HCT116 (cell line): ENCODE measurements around the gene TFPT. TPM values are rescaled to one million over a fixed set of nuclear protein-coding genes. Genes with fewer than 3 reads are reported as not detected.

Experiments
- ATAC-seq: fragments of 200-7000 bp; cut with Tn5 transposase; 2 replicates; pipeline ENCODE4 v1.9.1; 2020; ENCODE audit warnings: mild to moderate bottlenecking, moderate library complexity
- BruUV-seq: library from RNA; stranded (reverse); fragments of 400-500 nt; replicated peaks from 2 replicates; lab custom pipeline; 2021; lab: Mats Ljungman, UMichigan
- CTCF ChIA-PET: fragments of 300-600 bp; sonication (Branson Sonifier 250); formaldehyde crosslinking; loops from one replicate; lab custom pipeline; 2021; ENCODE audit warnings: antibody characterized with exemption; lab: Charles Lee
- POLR2A ChIA-PET: fragments of 300-600, 350-600 bp; sonication (Branson Sonifier 250); formaldehyde crosslinking; loops from one replicate; lab custom pipeline; 2021; ENCODE audit warnings: antibody characterized with exemption; lab: Charles Lee
- RAD21 ChIA-PET, 2 experiments: fragments of 300-600 bp; sonication (Branson Sonifier 250); formaldehyde crosslinking; loops; one replicate each; lab custom pipeline; 2023; ENCODE audit warnings: low total read pairs in 2 of 2; ENCODE audit not compliant: uncharacterized antibody in 2 of 2, unreplicated experiment in 2 of 2, low non-redundant PET in 1 of 2; lab: Charles Lee
- DNase-seq: peaks from one replicate; pipeline ENCODE4 v3.0.0-alpha.2; 2010; ENCODE audit warnings: low read depth, low spot score
- H2AFZ ChIP-seq: fragments of 200-600 bp; shearing (Covaris generic), sonication (generic); 2 replicates; pipeline ENCODE4 v1.6.1; 2017; ENCODE audit warnings: low read depth, mixed run types, mixed read lengths, antibody characterized with exemption, low read length; ENCODE audit not compliant: poor library complexity, severe bottlenecking
- H3K27ac ChIP-seq: 2 replicates; pipeline ENCODE4 v1.5.1; 2012; ENCODE audit warnings: low read depth, low read length
- H3K27me3 ChIP-seq: fragments of 200-600 bp; sonication (generic); 2 replicates; pipeline ENCODE4 v1.6.1; 2016; ENCODE audit warnings: mixed run types, low read length, mixed read lengths; ENCODE audit not compliant: insufficient read depth
- H3K36me3 ChIP-seq, 2 experiments: fragments of 200-500 bp in 1 of 2; fragments of 200-600 bp in 1 of 2; sonication (Bioruptor generic) in 1 of 2; sonication (generic) in 1 of 2; 2 replicates each; pipeline versions ENCODE4 v1.5.1 to v1.6.1; 2014 to 2016; ENCODE audit warnings: low read length in 2 of 2, inconsistent platforms in 1 of 2, mixed read lengths in 1 of 2, mixed run types in 1 of 2; ENCODE audit not compliant: insufficient read depth in 2 of 2, control insufficient read depth in 1 of 2
- H3K4me1 ChIP-seq, 2 experiments: fragments of 200-600 bp in 1 of 2; sonication (generic) in 1 of 2; 2 replicates each; pipeline versions ENCODE4 v1.5.1 to v1.6.1; 2012 to 2017; ENCODE audit warnings: low read length in 2 of 2, inconsistent platforms in 1 of 2, mild to moderate bottlenecking in 1 of 2, mixed read lengths in 1 of 2, mixed run types in 1 of 2, moderate library complexity in 1 of 2; ENCODE audit not compliant: insufficient read depth in 2 of 2, control insufficient read depth in 1 of 2
- H3K4me2 ChIP-seq: fragments of 200-600 bp; sonication (generic); 2 replicates; pipeline ENCODE4 v1.6.1; 2017; ENCODE audit warnings: mixed run types, low read length, mixed read lengths
- H3K4me3 ChIP-seq, 2 experiments: fragments of 200-600 bp in 1 of 2; sonication (generic) in 1 of 2; replicated peaks in 1 of 2; 2 replicates each; pipeline ENCODE4 v1.5.1; 2011 to 2016; ENCODE audit warnings: low read length in 2 of 2, control low read depth in 1 of 2, low read depth in 1 of 2, mild to moderate bottlenecking in 1 of 2, mixed read lengths in 1 of 2, mixed run types in 1 of 2
- H3K79me2 ChIP-seq: fragments of 200-600 bp; sonication (generic); 2 replicates; pipeline ENCODE4 v1.6.1; 2017; ENCODE audit warnings: mild to moderate bottlenecking, mixed run types, low read length, moderate library complexity, mixed read lengths; ENCODE audit not compliant: insufficient read depth
- H3K9ac ChIP-seq: fragments of 200-600 bp; sonication (generic); 2 replicates; pipeline ENCODE4 v1.6.1; 2016; ENCODE audit warnings: low read length, mixed read lengths
- H3K9me2 ChIP-seq: fragments of 200-600 bp; sonication (generic), shearing (Covaris generic); 2 replicates; pipeline ENCODE4 v1.6.1; 2017; ENCODE audit warnings: mixed run types, mild to moderate bottlenecking, moderate library complexity; ENCODE audit not compliant: insufficient read depth
- H3K9me3 ChIP-seq, 2 experiments: fragments of 200-500 bp in 1 of 2; fragments of 200-600 bp in 1 of 2; sonication (Bioruptor generic) in 1 of 2; sonication (generic) in 1 of 2; 2 replicates each; pipeline ENCODE4 v1.6.1; 2014 to 2017; ENCODE audit warnings: low read length in 2 of 2, mixed read lengths in 2 of 2, inconsistent platforms in 1 of 2, low read depth in 1 of 2, mild to moderate bottlenecking in 1 of 2, mixed run types in 1 of 2, moderate library complexity in 1 of 2; ENCODE audit not compliant: control insufficient read depth in 1 of 2, insufficient read depth in 1 of 2
- H4K20me1 ChIP-seq: fragments of 200-600 bp; sonication (generic), shearing (Covaris generic); 2 replicates; pipeline ENCODE4 v1.6.1; 2017; ENCODE audit warnings: mixed run types, mild to moderate bottlenecking, moderate library complexity; ENCODE audit not compliant: insufficient read depth
- ATF3 ChIP-seq: IDR thresholded peaks from 2 replicates; pipeline ENCODE4 v1.6.1; 2012
- CBX3 ChIP-seq: IDR thresholded peaks from 2 replicates; pipeline ENCODE4 v1.6.1; 2012; ENCODE audit warnings: low read depth
- EGR1 ChIP-seq: IDR thresholded peaks from 2 replicates; pipeline ENCODE4 v1.6.1; 2012; ENCODE audit warnings: low read depth
- ELF1 ChIP-seq: IDR thresholded peaks from 2 replicates; pipeline ENCODE4 v1.6.1; 2012; ENCODE audit warnings: low read depth, borderline replicate concordance
- EZH2 ChIP-seq: fragments of 200-600 bp; sonication (generic); IDR thresholded peaks from 2 replicates; pipeline ENCODE4 v1.6.1; 2017; ENCODE audit warnings: antibody characterized with exemption, mixed run types
- EZH2phosphoT487 ChIP-seq: fragments of 200-600 bp; IDR thresholded peaks from 2 replicates; pipeline ENCODE4 v1.6.1; 2018; ENCODE audit warnings: antibody characterized with exemption, borderline replicate concordance
- FOSL1 ChIP-seq: IDR thresholded peaks from 2 replicates; pipeline ENCODE4 v1.6.1; 2012; ENCODE audit warnings: low read depth
- JUND ChIP-seq: IDR thresholded peaks from 2 replicates; pipeline ENCODE4 v1.6.1; 2012
- POLR2A ChIP-seq: IDR thresholded peaks from 2 replicates; pipeline ENCODE4 v1.7.0; 2011; ENCODE audit warnings: borderline replicate concordance; ENCODE audit not compliant: insufficient read depth, insufficient read length; ENCODE audit errors: extremely low read depth
- POLR2AphosphoS5 ChIP-seq: IDR thresholded peaks from 2 replicates; pipeline ENCODE4 v1.6.1; 2011; ENCODE audit warnings: mild to moderate bottlenecking, low read depth, low read length, moderate library complexity
- RAD21 ChIP-seq: IDR thresholded peaks from 2 replicates; pipeline ENCODE4 v1.6.1; 2012; ENCODE audit warnings: low read depth, mild to moderate bottlenecking
- REST ChIP-seq: IDR thresholded peaks from 2 replicates; pipeline ENCODE4 v1.6.1; 2012; ENCODE audit warnings: low read depth
- SIN3A ChIP-seq: IDR thresholded peaks from 2 replicates; pipeline ENCODE4 v1.6.1; 2012; ENCODE audit warnings: low read depth
- SP1 ChIP-seq: IDR thresholded peaks from 2 replicates; pipeline ENCODE4 v1.6.1; 2012; ENCODE audit warnings: low read depth
- TCF7L2 ChIP-seq: IDR thresholded peaks from 2 replicates; pipeline ENCODE4 v1.7.0; 2011; ENCODE audit warnings: borderline replicate concordance, inconsistent platforms; ENCODE audit not compliant: insufficient read depth, insufficient read length; ENCODE audit errors: extremely low read depth
- YY1 ChIP-seq: IDR thresholded peaks from 2 replicates; pipeline ENCODE4 v1.6.1; 2011; ENCODE audit warnings: low read length, low read depth, moderate library complexity, mild to moderate bottlenecking; ENCODE audit not compliant: insufficient replicate concordance; ENCODE audit errors: extremely low read depth
- ZFX ChIP-seq: fragments of 450-650 bp; IDR thresholded peaks from 2 replicates; pipeline ENCODE4 v1.6.1; 2017
- intact Hi-C: fragments of 100-400 bp; cut with micrococcal nuclease; formaldehyde crosslinking; loops from 2 replicates; pipeline ENCODE4 v1.10.0; 2022
- total RNA-seq: library from RNA; stranded (reverse); gene quantifications from one replicate; pipeline ENCODE4 v1.2.1, GENCODE V29; 2021; ENCODE audit not compliant: unreplicated experiment
- TF ChIP-seq, protein P1 (sequence below), 3 experiments: fragments of 200-600 bp in 1 of 3; sonication (generic) in 1 of 3; IDR thresholded peaks in 2 of 3; conservative IDR thresholded peaks in 1 of 3; 2 replicates each; pipeline ENCODE4 v1.5.1; 2012 to 2017; ENCODE audit warnings: low read depth in 2 of 3, low read length in 2 of 3, antibody characterized with exemption in 1 of 3, borderline replicate concordance in 1 of 3, control low read depth in 1 of 3, mild to moderate bottlenecking in 1 of 3, mixed read lengths in 1 of 3, mixed run types in 1 of 3, moderate library complexity in 1 of 3; ENCODE audit not compliant: insufficient read depth in 1 of 3
- TF ChIP-seq, protein P2 (sequence below): IDR thresholded peaks from 2 replicates; pipeline ENCODE4 v1.6.1; 2011; ENCODE audit warnings: mild to moderate bottlenecking, low read length, moderate library complexity; ENCODE audit not compliant: insufficient replicate concordance; ENCODE audit errors: extremely low read depth
- TF ChIP-seq, protein P3 (sequence below): IDR thresholded peaks from 2 replicates; pipeline ENCODE4 v1.6.1; 2012

TFPT gene
- total RNA-seq, 1 experiment from 2014 or later = 7.1 TPM

DNA sequence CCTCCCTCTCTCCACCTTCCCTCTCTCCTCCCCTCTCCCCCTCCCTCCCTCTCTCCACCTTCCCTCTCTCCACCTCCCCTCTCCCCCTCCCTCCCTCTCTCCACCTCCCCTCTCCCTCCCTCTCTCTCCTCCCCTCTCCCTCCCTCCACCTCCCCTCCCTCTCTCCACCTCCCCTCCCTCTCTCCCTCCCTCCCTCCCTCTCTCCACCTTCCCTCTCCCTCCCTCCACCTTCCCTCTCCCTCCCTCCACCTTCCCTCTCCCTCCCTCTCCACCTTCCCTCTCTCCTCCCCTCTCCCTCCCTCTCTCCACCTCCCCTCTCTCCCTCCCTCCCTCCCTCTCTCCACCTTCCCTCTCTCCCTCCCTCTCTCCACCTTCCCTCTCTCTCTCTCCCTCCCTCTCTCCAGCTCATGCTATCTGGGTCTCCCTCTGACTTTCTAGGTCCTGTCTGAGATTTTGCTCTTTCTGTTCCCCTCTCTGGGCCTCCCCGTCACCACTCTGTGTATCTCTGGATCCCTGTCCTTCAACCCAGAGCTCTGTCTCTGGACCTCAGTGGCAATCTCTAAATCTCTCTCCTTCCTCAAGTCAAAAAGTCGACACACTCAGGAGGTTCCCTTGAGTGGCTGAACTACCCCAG is 18.6 kb upstream of the TFPT start:
- Histone ChIP-seq H3K9ac (no peak overlapping the region), H3K36me3 (peaks cover 6 to 10% of the 10 kb centered on the region in 2 experiments; a peak in 3 of 4 replicates), H4K20me1 (no peaks in the 10 kb centered on the region), H3K4me2 (no peak overlapping the region), H3K27ac (0 out of 2 replicates have a peak overlapping the region, but pooled peaks have one; percentile 12), H3K9me3 (no peaks in the 10 kb centered on the region), H3K9me2 (no peaks in the 10 kb centered on the region), H2AFZ (no peak overlapping the region), H3K4me3 (no peak overlapping the region), H3K79me2 (peaks cover 14% of the 10 kb centered on the region), H3K27me3 (no peaks in the 10 kb centered on the region), H3K4me1 (peaks cover 12 to 24% of the 10 kb centered on the region in 2 experiments)
- POLR2A ChIA-PET = no interaction called here
- RAD21 ChIA-PET = no interaction called here
- DNase-seq (no peak), ATAC-seq (no peak)
- BruUV-seq = no TSS peak
- CTCF ChIA-PET = no interaction called here
- TF ChIP-seq, protein P1, sequence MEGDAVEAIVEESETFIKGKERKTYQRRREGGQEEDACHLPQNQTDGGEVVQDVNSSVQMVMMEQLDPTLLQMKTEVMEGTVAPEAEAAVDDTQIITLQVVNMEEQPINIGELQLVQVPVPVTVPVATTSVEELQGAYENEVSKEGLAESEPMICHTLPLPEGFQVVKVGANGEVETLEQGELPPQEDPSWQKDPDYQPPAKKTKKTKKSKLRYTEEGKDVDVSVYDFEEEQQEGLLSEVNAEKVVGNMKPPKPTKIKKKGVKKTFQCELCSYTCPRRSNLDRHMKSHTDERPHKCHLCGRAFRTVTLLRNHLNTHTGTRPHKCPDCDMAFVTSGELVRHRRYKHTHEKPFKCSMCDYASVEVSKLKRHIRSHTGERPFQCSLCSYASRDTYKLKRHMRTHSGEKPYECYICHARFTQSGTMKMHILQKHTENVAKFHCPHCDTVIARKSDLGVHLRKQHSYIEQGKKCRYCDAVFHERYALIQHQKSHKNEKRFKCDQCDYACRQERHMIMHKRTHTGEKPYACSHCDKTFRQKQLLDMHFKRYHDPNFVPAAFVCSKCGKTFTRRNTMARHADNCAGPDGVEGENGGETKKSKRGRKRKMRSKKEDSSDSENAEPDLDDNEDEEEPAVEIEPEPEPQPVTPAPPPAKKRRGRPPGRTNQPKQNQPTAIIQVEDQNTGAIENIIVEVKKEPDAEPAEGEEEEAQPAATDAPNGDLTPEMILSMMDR (IDR thresholded peaks at IDR 0.05 in 2 of 3, conservative IDR thresholded peaks at IDR 0.05 in 1 of 3; ENCODE audit: borderline replicate concordance in 1 of 3, insufficient read depth in 1 of 3, low read depth in 2 of 3, low read length in 2 of 3) = no peak
- no peak for TF ChIP-seq SP1
- TF ChIP-seq POLR2A = no peak
- TF ChIP-seq FOSL1 = no peak
- TF ChIP-seq JUND = no peak
- TF ChIP-seq POLR2AphosphoS5 = no peak
- no peak for TF ChIP-seq EZH2
- TF ChIP-seq, protein P2, sequence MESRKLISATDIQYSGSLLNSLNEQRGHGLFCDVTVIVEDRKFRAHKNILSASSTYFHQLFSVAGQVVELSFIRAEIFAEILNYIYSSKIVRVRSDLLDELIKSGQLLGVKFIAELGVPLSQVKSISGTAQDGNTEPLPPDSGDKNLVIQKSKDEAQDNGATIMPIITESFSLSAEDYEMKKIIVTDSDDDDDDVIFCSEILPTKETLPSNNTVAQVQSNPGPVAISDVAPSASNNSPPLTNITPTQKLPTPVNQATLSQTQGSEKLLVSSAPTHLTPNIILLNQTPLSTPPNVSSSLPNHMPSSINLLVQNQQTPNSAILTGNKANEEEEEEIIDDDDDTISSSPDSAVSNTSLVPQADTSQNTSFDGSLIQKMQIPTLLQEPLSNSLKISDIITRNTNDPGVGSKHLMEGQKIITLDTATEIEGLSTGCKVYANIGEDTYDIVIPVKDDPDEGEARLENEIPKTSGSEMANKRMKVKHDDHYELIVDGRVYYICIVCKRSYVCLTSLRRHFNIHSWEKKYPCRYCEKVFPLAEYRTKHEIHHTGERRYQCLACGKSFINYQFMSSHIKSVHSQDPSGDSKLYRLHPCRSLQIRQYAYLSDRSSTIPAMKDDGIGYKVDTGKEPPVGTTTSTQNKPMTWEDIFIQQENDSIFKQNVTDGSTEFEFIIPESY = no peak
- no peak for TF ChIP-seq EZH2phosphoT487
- TF ChIP-seq ELF1 = no peak
- no peak for TF ChIP-seq TCF7L2
- no peak for TF ChIP-seq SIN3A
- no peak for TF ChIP-seq YY1
- no peak for TF ChIP-seq EGR1
- no peak for TF ChIP-seq ZFX
- no peak for TF ChIP-seq CBX3
- no peak for TF ChIP-seq RAD21
- TF ChIP-seq, protein P3, sequence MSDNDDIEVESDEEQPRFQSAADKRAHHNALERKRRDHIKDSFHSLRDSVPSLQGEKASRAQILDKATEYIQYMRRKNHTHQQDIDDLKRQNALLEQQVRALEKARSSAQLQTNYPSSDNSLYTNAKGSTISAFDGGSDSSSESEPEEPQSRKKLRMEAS = no peak
- TF ChIP-seq ATF3 = no peak
- TF ChIP-seq REST = no peak
- intact Hi-C loops = no loop called here
